ENCODE measurements around the gene SLC29A2. TPM values are rescaled to one million over a fixed set of nuclear protein-coding genes. Genes with fewer than 3 reads are reported as not detected.

Gene SLC29A2, protein sequence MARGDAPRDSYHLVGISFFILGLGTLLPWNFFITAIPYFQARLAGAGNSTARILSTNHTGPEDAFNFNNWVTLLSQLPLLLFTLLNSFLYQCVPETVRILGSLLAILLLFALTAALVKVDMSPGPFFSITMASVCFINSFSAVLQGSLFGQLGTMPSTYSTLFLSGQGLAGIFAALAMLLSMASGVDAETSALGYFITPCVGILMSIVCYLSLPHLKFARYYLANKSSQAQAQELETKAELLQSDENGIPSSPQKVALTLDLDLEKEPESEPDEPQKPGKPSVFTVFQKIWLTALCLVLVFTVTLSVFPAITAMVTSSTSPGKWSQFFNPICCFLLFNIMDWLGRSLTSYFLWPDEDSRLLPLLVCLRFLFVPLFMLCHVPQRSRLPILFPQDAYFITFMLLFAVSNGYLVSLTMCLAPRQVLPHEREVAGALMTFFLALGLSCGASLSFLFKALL
- total RNA-seq (2021; ENCODE audit: unreplicated experiment) (39.7 TPM), Bru-seq, nascent RNA (percentile 91 among the genes with signal in this experiment), BruChase-seq, experiment 1, labeled RNA remaining after a 6-hour chase (percentile 85 among the genes with signal in this experiment), BruChase-seq, experiment 2, labeled RNA remaining after a 2-hour chase (percentile 89 among the genes with signal in this experiment)
- 24.1 and 26.8 TPM in 2 replicates for polyA plus RNA-seq (2012)
- long read RNA-seq, transcript SLC29A2-202 (12 exons, 2,514 nt): major isoform, 7 of 78 reads
- long read RNA-seq, partial matches to known transcripts: 36 of 78 reads
- long read RNA-seq, other reads (novel, unspliced or antisense): 35 of 78 reads

DNA sequence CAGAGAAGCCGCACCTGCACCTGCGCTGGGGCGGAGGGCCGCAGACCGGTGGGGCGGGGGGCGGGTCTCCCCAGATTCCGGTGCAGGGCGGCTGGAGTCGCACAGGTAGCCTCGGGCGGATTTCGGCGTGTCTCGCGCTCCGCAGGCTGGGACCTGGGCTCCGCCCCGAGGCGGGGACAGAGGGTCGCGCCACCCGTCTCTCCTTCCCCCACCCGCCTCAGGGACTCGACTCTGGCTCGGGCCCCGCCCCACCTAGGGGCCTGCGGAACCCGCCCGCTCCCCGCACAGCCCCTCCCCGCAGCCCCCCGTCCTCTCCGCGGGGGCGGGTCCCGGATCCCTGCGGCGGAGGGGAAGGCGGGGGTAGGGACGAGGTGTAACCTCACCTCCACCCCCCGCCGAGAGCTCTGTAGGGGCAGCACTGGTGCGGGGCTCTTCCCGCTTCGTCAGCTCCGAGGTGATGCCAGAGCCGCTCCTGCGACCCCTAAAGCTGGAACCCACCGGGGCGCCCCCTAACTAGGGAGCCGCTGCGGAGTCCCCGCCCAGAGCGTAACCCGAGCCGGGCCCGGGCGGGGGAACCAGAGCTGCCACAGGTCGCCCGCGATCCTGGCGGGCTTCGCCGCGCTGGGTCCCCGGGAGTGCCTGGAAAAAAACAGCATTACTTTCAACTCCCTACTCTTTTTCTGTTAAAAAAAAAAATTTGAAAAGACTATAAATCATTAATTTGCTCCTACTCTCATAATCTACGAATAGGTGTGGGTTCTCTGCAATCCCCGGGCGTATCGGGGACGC, at the start of gene SLC29A2:
SLC29A2 (minus strand) TSS at position 134 of the 789 bp plus-strand sequence. CDS start 169 bp downstream, outside the sequence.
- H3K9me2 ChIP-seq (ENCODE audit: insufficient read depth): no peaks in the 10 kb centered on the region
- ChIA-PET POLR2A (interaction anchor here (0.9 to 1.4 kb wide), 6 partner anchors 13 to 306 kb away, joined by 3 to 5 read pairs (median 3); partner anchors contain the start of gene RBM4B), CTCF (interaction anchor here (1.0 to 3.2 kb wide), 3 partner anchors 9 to 17 kb away, joined by 5 to 25 read pairs (median 7); no protein-coding TSS in a partner anchor), RAD21 (ENCODE audit: low non-redundant PET in 1 of 2, low total read pairs in 2 of 2, uncharacterized antibody in 2 of 2, unreplicated experiment in 2 of 2) (interaction anchor here in 1 of 2 experiments (1.0 kb wide), 1 partner anchor 14 kb away, joined by 4 read pairs; no protein-coding TSS in a partner anchor)
- H3K79me2 ChIP-seq (ENCODE audit: insufficient read depth, low read length): peaks cover 40% of the 10 kb centered on the region
- peak within 1 kb of the TSS; percentile 86 for H3K4me2 ChIP-seq (ENCODE audit: low read length)
- intact Hi-C loops (cut with micrococcal nuclease): loop anchor here (5.0 kb wide), 1 partner anchor 60 kb away; no protein-coding TSS in a partner anchor
- H3K4me3 ChIP-seq (replicated peaks in 1 of 2; ENCODE audit: low read depth in 1 of 2, low read length in 2 of 2): peak within 1 kb of the TSS; percentile 76 to 88
- H3K9me3 ChIP-seq (ENCODE audit: control insufficient read depth in 1 of 2, insufficient read depth in 1 of 2, low read depth in 1 of 2, low read length in 2 of 2): no peaks in the 10 kb centered on the region
- TF ChIP-seq CBX3 (IDR thresholded peaks at IDR 0.05; ENCODE audit: low read depth) (peak; percentile 6; the same call in 1 of the 2 replicates), EGR1 (IDR thresholded peaks at IDR 0.05; ENCODE audit: low read depth) (peak; percentile 91), ZBTB33 (IDR thresholded peaks at IDR 0.05; ENCODE audit: extremely low read depth, insufficient replicate concordance, low read length) (no peak), RAD21 (IDR thresholded peaks at IDR 0.05; ENCODE audit: low read depth) (no peak), TCF7L2 (IDR thresholded peaks at IDR 0.05; ENCODE audit: borderline replicate concordance, extremely low read depth, insufficient read depth, insufficient read length) (no peak), POLR2A (IDR thresholded peaks at IDR 0.05; ENCODE audit: borderline replicate concordance, extremely low read depth, insufficient read depth, insufficient read length) (peak; percentile 40), SIN3A (IDR thresholded peaks at IDR 0.05; ENCODE audit: low read depth) (peak; percentile 40; the same call in 1 of the 2 replicates), POLR2AphosphoS5 (IDR thresholded peaks at IDR 0.05; ENCODE audit: low read depth, low read length) (peak; percentile 66), SP1 (IDR thresholded peaks at IDR 0.05; ENCODE audit: low read depth) (peak; percentile 37), ZFX (IDR thresholded peaks at IDR 0.05) (0 out of 2 replicates have a peak, but pooled peaks have one; percentile 60)
- H3K4me1 ChIP-seq (ENCODE audit: control insufficient read depth in 1 of 2, insufficient read depth in 2 of 2, low read length in 2 of 2): peaks cover 19 to 33% of the 10 kb centered on the region in 2 experiments
- peak within 1 kb of the TSS; percentile 99 for H3K9ac ChIP-seq (ENCODE audit: low read length)
- DNase-seq (ENCODE audit: low read depth, low spot score) (peak; percentile 82), ATAC-seq (peak; percentile 86)
- no peaks in the 10 kb centered on the region for H3K27me3 ChIP-seq (ENCODE audit: insufficient read depth, low read length)
- no TSS peak for BruUV-seq (replicated peaks)
- no peaks in the 10 kb centered on the region for H4K20me1 ChIP-seq (ENCODE audit: insufficient read depth)
- H3K36me3 ChIP-seq (ENCODE audit: control insufficient read depth in 1 of 2, insufficient read depth in 2 of 2, low read length in 2 of 2): peaks cover 18 to 34% of the 10 kb centered on the region in 2 experiments
- peak within 1 kb of the TSS; percentile 87 for H2AFZ ChIP-seq (ENCODE audit: low read depth, low read length, poor library complexity, severe bottlenecking)
- peak within 1 kb of the TSS; percentile 99 for H3K27ac ChIP-seq (ENCODE audit: low read depth, low read length)

Measured in HCT116 (cell line).